Activated CD4-positive, alpha-beta T cell treated with anti-CD3 and anti-CD28 coated beads, Interleukin-2, amount 50 U/mL, for 1 hour (primary cell): ENCODE measurements around the gene FAM181A.

Experiments used
- DNase-seq: peaks from one replicate; pipeline ENCODE4 v3.0.0-alpha.2; 2020

FAM181A gene

GRCh38 chr14:93930296-93930988 lies 3.3 kb downstream of the FAM181A start:
- DNase-seq, result no peak

DNA sequence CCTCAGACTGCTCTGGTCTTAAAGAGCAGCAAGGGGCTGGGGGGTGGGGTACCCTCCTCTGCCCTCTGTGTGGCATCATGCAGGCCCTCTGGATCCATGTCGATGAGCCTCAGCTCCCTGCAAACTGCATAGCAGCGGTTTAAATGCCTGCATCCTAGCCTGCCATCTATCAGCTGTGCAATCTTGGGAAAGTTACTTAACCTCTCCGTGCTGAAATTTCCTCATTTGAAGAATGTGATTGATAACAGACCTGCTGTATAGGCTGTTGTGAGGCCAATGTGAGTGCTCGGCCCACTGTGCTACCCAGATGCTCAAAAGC lies 3.8 kb downstream of the FAM181A start:
- no peak for DNase-seq

GRCh38 chr14:93932642-93933041 lies 5.5 kb downstream of the FAM181A start:
- DNase-seq, result no peak

DNA sequence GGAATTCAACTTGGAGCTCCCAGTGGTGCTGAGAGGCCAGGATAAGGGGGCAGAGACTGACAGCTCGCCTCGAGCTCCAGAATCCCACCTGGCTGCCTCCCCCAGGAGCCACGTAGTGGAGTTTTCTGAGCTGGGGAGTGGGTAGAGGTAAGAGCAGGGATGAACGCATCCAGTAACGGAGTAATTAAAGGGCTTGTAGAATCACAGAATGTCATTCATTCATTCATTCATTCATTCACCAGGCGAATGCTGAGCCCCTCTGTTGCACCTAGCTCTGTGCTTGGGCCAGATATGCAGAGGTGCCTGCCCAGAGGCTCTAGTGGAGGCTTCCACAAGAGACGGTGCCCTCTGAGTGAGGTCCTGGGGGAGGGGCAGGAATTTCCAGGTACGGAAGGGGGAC lies 8.1 kb downstream of the FAM181A start:
- no peak for DNase-seq

DNA sequence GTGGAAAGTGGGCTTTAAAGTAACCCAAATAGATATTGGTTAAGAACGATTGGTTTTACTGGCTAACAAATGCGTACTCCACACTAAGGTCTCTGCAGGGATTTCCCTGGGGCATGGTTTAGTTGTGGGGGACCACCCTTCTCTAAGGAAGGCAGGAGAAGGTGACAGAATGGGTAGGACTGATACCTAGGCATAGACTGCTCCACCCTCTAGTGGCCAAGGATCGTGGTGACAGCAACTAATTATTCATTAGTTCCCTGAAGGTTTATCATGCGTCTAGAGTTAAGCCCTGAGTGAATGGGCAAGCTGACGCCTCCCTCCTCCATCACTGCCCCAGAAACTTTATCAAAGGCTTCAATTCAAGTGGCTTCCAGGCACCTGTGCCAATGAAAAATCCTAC lies 9.1 kb downstream of the FAM181A start:
- no peak for DNase-seq

GRCh38 chr14:93936926-93937325 lies 9.8 kb downstream of the FAM181A start:
- DNase-seq, result no peak

GRCh38 chr14:93937519-93937918 lies 10.4 kb downstream of the FAM181A start:
- no peak for DNase-seq

DNA sequence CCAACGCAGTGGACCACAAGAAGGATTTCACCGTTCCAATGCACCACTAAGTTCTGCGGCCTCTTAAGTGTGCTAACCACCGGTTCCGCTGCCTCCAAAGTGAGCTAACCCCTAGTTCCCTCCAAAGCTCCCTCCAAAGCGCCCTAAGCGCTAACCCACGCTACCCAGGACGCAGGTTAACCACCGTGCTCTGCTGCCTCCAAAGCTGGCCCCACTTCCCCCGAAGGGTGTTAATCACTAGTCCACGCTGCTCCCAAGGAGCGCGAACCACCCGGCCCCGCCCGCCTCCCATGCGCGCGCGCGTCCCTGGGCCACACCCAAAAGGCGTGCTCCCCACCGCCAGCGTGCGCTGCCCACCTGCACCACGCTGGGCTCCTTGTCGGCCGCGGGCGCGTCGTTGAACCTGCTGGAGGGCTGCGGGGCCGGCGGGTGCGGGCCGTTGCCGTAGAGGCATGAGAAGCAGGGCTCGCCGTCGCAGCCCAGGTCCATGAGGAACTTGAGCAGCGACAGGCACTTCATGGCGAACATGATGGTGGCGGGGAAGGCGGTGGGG lies 11.7 kb downstream of the FAM181A start:
- DNase-seq, result no peak

GRCh38 chr14:93939304-93940229 lies 12.4 kb downstream of the FAM181A start:
- DNase-seq, result peak; percentile 91

DNA sequence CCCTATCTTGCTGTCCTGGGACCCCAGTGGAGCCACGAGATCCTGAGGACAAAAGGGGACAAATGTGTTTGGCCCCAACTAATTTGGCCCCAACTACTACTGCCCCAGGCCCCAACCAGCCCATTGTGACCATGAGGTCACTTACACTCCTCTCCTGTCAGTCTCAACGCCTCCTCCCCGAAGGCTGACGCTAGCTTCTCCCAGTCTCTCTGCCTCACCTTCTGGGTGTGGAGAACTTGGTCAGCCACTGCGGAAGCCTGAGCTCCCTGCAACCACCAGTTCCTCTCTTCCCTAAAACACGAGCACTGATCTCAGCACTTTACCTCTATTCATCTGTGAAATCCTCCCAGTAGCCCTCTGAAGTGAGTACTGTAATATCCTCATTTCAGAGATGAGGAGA lies 13.3 kb downstream of the FAM181A start:
- DNase-seq, result no peak

- DNase-seq, result no peak
Observed at GRCh38 chr14:93941293-93941910, 14.3 kb downstream of the FAM181A start.

DNA sequence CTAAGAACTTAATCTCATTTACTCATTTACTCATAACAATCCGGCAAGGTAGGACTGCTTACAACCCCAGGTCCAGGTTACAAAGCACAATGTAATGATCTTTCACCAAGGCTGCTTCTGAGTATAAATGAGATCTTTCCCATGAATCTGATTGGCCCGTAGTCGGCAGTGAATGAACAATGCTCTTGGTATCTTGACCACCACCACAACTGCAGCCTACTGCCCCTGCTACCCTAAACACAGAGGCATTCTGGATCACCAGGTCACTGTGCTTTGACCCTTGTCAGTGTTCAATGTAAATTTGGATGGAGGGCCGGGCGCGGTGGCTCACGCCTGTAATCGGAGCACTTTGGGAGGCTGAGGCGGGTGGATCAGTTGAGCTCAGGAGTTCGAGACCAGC lies 15.9 kb downstream of the FAM181A start:
- DNase-seq, result no peak

GRCh38 chr14:93943930-93944329 lies 16.8 kb downstream of the FAM181A start:
- DNase-seq, result no peak

DNA sequence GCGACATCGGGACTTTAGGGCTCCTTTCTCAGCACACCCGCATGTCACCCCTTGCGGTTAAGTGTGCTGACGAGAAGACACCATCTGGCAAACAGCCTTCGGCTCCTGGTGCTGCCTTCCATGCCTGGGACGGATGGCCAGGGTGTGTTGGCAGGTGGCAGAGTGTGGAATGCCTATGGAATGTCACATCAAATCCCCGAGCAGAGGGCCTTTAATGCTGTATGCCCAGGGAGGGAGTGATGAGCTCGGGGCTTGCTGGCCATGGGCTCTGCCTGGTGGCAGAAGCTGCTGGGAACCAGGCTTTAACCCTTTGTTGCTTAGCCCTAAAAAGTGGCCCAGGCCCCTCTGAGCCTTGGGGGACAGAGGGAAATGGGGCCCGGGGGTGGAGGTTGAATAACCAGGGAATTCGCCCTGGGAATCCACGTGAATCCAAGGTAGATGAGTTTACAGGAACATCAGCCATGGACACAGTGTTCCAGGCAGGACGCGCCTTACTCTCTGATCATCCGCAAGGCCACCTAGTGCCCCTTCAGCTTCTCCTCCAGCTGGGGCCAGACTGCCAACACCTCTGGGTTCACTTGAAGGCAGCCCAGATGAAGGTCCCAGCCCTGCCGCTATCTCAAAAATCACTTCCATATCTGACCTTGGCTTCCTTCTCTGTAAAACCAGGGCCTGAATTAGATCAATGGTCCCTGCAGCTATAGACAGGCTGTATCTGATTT lies 17.4 kb downstream of the FAM181A start:
- no peak for DNase-seq

- no peak for DNase-seq
Observed at GRCh38 chr14:93945070-93945399, 17.9 kb downstream of the FAM181A start.

DNA sequence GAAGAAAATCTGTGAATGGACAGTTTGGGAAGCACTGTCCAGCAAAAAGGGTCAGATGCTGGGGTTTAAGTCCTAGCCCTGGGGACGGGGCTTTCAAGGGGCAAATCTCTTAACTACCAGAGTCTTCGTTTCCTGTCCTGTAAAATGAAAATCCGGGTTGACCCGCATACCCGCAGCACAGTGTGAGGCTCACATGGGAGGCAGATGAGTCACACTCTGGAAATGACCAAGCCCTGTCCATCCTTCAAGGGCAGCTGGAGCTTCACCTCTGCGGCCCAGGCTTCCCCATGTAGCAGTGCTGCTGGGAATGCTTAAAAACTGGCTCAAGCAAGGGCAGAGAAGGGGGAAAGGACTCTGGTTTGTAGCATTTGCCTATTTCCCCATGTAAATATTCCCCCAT lies 19.0 kb downstream of the FAM181A start:
- DNase-seq, result no peak

DNA sequence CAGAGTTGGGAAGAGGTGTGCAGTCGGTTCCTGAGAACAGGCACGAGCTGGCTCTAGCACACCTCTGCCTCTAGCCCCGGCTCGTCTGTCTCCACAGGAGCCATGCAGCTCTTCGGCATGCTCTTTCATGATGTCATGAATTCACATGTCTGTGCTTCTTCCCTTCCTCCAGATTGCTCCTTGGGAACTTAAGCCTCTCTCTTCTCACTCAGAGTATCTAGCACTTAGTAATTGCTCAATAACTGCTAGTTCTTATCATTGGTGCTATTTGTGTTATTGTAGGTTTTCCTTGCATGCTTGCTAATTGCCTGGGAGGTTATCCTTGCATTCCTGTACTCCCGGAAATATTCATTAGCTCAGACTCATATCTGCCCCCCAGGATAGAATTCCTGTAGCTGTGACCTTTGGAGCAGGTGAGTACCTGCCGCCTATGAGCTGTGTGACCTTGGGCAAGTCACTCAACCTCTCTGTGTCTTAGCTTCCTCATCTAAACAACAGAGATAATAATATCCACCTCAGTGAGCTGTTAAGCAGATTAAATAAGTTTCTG lies 19.5 kb downstream of the FAM181A start:
- no peak for DNase-seq

DNA sequence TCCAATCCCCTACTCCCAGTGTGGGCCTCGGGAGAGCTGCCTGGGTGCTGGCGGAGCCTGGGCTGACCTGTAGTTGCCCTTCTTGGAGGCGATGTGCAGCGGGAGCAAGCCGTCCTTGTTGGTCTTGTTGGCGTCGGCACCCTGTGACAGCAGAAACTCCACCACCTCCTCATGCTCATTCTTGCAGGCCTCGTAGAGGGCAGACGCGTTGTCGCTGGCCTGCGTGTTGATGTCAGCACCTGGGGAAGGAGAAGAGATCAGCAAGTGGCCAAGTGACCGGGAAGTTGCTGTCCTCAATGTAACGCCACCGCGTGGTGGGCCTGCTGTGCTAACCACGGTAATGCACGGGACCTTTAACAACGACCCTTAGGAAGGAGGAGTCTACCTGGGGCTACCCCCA lies 20.1 kb downstream of the FAM181A start:
- no peak for DNase-seq

- no peak for DNase-seq
Observed at GRCh38 chr14:93949511-93950075, 22.4 kb downstream of the FAM181A start.

GRCh38 chr14:93950948-93951634 lies 23.9 kb downstream of the FAM181A start:
- no peak for DNase-seq

GRCh38 chr14:93951635-93952540 lies 24.7 kb downstream of the FAM181A start:
- no peak for DNase-seq
